Glomerular visceral epithelial cell (primary cell): ENCODE results near the gene CRACR2B.
A peak's percentile ranks its signal among the peaks of the same experiment; 100 is the strongest.

Experiments used
- DNase-seq: peaks from one replicate; pipeline ENCODE4 v3.0.0-alpha.2; 2016; ENCODE audit errors: extremely low spot score

The CRACR2B gene

DNA sequence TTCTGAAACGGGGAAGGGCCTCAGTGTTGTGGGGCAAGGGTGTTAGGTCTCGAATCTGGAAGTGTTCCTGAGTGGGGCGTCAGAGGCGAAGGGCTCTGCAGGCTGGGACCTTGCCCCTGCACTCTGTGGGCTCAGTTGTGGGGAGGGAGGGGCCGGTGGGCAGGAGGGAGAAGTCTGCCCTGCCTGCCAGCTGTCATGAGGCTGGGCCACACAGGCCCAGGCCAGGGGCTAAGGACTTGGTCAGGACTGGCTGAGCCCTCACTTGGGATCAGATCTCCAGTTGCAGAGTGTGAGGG lies at the start of gene CRACR2B:
Gene CRACR2B, plus strand, starts transcription at position 23 of the 296 bp plus-strand sequence. CDS start 689 bp downstream, outside the sequence.
- no peak for DNase-seq

DNA sequence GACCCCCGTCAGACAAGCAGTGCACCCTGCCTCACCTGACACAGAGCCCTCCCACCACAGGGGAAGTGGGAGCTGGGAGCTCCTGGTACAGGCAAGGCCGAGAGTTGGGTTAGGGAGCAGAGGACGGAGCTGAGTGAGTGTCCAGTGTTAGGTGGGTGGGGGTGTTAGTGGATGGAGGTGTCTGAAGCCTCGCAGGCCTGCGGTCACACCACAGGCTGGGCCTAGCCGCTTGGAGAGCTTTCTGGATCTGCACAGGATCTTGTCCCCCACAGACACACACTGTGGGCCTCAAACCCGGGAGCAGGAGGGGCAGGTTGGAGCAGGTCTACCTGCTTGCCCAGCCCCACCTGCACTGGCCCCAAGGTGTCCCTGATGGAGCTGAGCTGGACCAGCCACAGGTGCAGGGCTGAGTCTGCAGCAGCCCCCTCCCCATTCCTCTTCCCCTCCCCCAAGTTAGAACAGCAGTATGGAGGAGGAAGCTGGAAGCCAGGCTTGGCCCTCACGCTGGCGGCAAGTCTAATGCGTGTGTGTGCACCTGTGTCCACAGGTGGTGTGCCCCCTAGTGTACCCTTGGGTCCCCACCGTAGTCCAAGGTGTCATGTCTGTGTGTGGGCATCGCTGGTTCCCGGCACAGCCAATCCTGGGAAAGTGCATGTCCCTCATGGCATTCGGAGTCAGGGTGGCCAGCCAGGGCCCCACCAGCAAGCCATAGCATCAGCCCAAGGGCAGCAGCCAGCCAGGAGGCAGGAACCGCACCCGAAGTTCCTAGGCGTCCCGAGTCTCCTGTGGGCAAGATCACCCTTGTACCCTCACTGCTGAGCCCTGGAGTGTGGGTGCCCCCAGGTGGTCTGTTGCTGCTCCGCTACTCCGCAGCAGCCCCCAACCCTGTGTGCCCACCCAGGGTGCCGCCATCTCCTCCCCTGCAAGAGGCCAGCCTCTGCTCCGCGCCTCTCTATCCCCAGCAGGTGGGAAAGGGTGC lies 48.5 kb upstream of the CRACR2B start:
- no peak for DNase-seq

DNA sequence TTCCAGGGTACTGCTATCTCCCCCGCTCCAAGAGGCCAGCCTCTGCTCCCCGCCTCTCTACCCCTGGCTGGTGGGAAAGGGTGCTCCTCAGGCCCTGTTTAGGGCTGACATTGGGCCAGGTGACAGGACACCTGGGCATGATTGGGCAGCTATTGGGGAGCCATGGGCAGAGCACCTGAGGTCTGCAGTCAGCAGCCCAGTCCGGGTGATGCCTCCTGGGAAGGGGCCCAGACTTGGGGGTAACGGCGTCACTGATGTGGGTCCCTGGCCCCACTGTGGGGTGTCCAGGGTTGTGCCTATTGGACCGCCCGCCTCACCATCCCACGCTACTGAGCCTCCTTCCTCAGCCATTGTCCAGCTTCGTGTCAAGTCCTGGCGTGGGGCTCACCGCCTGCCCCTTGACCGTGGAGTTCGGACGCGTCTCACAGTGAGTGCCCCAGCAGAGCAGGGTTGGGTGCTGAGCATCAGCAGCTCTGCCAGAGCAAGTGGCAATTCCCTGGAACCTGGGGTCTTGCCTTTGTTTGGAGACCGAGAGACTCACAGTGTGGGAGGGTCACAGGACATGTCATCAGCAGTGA lies 47.7 kb upstream of the CRACR2B start:
- no peak for DNase-seq

DNA sequence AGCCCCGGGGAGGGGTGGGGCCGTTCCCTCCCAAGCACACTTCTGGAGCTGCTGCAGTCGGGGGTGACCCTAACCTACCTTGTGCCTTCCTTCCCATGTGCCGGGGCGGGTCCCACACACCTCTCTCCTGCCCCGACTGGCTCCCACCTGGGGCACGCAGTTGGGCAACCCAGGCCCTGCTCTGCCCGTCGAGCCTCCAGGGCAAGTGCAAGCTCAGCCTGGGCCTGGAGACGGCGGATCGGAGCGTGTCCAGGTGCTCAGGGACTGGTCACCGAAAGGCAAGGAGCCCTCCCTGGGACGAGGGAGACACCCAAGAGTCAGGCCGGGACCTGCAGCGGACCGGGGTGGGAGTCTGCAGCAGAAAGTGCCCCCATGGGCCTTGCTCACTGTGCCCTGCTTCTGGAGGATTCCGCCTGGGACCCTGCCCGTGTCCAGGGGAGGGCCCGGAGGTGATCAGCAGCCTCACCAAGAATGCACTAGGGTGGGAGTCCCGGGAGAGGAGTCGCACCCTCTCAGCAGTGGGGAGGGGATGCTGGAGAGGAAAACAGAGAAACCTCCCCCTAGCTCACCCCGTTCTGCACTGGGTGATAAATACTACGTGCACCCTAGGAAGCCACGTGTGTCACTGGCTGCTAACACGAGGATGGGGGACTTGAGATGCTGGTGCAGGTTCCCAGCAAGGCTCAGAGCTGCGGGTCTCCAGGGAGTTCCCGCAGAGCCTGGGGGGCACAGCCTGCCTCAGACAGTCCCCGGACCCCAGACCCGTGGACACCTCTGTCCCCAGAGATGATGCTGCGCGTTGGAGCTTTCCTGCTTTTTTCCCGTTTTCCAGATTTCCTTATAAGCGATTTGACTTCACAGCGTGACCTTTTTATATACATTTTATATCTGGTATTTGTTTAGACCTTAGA lies 45.2 kb upstream of the CRACR2B start:
- DNase-seq: no peak

DNA sequence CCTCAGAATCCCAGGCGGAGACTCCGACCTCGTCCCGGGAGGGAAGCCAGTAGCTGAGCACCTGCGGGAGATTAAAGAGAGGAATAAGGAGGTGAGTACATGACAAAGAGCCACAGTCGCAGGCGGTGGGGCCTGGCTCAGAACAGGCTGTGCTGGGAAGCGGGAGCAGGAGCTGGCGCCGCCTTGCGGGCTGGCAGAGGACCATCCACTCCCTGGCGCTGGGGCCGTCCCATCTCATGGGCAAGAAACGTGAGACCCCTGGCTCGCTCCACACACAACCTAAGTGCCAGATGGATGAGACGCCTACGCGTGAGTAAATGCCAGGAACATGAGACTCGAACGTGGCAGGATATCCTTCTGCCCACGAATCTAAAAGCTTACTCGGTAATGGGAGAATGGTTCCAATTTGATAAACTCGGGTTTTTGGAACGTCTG lies 44.1 kb upstream of the CRACR2B start:
- DNase-seq: peak; percentile 69

DNA sequence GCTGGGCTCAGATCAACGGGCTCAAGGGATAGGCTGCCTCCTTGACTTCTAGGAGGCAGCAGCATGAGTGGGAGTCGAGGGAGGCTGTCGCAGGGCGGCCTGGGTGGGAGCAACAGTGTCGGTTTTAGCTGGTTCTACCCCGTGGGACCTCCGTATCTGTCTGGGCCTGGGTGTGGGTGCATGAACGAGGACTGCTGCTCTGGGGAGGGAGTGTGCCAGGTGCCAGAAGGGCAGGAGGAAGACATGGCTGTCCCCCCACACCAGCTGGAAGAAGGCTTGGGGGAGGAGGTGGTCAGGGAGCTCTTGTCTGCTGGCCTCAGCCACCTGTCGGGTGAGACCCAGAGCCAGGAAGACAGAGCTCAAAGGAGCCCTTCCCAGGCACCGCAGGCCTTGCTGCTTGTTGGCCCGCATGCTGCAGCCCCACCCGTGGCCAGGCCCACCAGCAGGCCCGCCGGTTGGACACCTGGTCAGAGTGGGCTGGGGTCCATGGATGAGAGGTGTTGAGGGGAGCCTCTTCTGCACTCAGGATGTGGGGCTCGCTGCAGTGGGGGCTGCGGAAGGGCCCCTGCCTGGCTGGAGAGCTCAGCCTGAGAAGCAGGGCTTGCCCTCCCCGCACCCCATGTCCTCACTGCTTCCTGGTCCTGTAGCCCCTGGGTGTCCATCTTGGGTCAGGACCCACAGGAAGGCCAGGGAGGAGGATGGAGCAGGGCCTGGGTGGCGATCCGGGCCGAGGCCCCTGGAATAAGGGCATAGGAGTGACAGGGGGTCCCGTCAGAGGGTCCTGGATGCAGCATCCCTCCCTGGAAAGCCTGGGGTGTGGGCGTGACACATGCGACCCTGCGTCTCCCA lies 41.3 kb upstream of the CRACR2B start:
- no peak for DNase-seq

DNA sequence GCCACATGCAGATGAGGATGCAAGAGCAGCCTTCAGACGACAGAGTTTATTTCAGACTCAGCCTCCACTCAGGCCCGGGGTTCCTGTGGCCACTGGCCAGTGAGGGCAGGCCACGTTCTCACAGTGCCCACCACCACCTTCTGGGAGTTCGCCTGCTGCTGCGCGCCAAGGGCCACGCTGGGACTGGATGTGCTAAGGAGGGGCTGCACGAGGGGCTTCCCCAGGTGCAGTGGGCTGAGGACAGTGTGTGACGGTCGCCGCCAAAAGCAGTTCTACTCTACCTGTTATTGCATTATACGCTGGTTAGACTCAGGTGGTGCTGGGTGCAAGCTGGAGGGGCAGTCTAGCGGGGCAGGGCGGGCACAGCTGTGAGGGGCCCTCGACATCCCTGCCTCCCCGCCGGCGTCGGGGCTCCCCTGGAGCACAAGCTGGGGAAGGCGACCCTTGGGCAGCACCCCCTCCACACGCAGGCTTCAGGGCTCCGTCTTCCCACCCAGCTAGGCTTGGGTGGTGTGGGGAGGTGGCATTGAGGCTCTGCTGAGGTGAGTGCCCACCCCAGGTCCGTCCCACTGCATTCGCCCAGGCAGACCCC lies 40.5 kb upstream of the CRACR2B start:
- DNase-seq: no peak

DNA sequence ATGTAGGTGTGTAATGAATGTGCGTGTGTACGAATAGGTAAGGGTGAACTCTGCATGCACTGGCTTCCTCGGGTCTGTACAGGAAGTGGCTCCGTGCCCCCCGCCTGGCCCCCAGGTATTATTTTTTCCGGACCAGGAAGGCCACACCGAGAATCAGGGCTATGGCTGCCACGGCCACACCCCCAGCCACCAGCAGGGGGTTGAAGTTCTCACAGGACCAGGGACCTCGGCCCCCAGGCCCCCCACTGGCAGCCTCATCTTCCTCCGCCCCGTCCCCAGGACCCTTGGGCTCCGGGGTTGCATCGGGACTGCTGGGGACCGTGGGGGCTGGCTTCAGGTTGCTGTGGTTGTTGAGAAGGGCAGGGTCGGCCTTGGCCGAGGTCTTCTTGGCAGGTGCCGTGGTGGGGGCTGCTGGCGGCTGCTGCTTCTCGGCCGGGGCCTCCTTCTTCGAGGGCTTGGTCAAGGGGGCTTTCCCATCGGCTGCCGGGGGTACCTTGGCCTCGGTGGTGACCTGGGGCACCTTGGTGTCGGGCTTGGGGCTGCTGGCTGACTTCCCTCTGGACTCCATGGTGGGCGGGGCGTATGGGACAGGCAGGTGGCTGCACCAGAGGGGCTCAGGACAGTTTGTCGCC lies 39.6 kb upstream of the CRACR2B start:
- DNase-seq: no peak

DNA sequence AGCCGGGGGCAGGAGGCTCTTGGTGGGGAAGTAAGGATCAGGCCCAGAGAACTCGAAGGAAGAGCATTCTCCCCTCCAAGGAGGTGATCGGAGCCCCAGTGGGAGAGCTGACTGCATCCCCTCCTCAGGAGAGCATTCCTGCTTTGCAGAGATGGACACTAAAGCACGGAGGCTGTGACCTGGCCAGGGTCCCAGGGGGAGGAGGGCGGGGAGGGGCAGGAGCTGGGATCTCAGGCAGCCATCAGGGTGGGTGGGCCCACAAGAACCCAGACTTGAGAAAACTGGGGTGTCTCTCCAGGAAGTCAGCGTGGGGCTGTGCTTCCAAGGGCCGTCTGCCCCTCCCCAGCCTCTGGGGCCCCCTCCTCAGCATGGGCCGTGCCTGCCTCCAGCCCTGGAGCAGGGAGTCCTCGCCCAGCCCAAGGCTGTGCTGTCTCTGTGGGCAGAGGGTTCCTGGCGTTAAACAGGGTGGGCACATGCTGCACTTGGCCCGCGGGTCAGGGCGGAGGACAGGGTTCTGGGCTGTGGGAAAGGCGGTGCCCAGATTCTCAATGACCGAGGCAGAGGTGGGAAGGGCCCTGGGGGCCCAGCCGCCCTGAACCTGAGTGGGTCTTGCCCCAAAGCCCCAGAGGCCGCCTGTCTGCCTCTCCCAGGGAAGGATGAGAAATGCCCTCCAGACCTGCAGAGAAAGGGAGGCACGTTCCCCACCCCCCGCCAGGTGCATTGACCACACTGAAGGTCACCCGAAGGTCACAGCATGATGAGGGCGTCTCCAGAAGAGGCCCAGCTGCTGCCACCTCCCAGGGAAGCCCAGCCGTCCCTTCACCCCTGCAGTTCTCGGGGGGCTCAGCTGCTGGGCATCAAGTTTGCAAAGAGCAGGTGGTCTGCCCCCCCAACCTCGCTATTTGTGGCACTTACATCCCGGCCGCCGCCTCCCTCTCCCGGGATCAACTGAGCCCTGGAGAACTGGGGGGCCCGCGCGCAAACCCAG lies 38.5 kb upstream of the CRACR2B start:
- no peak for DNase-seq

DNA sequence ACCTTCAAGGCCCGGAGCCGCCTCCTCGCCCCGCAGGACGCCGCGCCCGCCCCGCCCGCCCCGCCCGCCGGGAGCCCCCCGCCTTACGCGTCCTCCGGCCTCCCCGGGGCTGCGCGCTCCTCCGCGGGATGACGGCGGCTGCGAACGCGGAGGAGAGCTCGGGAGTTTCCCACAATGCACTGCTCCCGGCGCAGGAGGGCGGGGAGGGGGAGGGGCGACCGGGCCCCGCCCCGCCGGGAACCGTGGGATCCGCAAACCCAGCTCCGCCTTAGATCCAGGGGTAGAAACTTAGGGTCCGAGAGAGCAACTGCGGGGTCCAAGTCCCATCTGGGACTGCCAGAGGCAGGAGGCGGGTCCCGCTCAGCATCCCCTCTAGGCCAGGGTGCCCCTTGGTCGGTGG lies 37.8 kb upstream of the CRACR2B start, which contains the start of gene CEND1:
Gene CEND1, minus strand, starts transcription at position 148 of the 400 bp plus-strand sequence. CDS start 1,514 bp downstream, outside the sequence.
- no peak for DNase-seq

DNA sequence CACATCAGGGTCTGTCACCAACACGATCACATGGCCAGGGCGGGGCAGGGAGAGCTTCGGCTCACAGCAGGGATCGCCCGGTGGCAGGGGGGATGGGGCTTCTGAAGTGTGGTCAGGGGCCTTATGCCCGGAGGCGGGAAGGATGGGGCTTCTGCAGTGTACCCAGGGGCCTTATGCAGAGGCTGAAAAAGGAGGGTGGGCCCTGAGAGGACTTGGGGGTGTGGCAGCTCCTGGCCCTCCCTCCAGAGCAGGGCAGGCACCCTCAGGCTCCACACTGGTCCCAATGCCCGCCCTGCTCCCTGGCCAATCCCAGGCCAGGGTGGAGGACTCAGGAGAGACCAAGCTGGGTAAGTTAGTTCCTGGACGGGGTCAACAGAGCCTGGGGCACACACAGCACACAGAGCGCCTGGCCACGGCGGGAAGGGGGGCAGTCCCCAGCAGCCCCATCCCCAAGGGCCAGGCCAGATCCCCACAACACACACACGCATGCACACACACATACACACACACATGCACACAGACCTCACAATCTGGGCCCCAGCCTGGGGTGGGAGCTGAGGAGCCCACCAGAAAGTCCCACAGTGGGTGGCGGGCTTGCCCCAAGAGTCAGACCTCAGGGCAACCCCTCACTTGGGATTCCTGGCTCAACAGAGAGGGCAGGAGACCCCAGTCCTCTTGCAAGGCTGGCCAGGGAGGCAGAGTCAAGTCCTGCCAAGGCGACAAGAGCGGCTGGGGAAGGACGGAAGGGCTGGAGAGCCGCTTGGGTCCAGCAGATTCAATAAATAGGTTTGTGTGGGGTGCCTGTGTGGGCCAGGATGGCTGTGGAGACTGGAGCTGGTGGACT lies 36.8 kb upstream of the CRACR2B start:
- DNase-seq: no peak

DNA sequence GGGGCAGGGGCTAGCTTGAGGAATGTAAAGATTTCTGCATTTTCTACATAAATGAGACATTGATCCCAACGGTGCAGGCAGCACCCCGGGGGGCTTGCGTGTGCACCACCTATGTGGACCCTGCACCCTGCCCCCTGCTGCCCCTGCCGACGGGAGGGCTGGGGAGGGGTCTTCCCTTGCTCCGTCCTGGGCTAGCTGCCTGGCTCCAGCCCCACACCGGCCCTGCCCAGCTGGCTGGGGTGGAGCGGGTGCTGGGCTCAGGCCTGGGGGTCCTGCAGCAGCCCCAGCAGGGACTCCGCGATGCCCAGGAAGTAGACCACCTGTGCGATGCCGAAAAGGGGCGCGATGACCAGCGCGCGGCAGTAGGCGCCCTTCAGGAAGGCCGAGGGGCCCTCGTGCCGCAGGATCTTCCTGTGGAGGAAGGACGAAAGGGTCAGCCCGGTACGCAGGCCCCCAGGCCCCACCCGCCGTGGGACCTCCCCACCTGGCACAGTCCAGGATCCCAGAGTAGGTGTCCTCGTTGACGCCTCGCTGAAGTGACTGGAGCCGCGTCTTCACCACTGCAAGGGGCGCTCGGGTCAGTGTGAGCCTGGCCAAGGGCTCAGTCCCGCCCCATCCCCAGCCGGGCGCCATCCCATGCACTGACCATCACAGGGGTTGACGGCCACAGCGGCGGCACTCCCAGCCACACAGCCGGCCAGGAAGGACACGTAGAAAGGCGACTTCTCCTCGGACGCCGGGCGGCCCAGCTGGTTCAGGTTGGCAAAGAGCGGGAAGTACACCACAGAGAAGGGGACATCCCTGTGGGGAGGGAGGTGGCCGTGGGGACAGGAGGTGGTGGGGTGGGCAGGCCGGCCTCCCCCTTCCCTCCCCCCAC lies 35.8 kb upstream of the CRACR2B start:
- no peak for DNase-seq

DNA sequence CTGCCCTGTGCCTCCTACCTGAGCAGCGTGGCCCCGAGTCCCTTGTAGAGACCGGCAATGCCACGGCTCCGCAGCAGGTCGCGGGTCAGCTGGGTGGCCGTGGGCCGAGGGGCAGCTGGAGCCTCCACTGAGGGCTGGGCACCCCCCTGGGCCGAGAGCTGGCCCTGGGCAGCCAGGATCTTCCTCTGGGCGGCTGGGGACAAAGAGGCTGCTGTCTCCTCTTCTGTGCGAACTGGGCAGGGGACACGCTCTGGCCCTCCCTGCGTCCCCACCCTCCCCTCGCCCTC lies 35.2 kb upstream of the CRACR2B start:
- DNase-seq: no peak

DNA sequence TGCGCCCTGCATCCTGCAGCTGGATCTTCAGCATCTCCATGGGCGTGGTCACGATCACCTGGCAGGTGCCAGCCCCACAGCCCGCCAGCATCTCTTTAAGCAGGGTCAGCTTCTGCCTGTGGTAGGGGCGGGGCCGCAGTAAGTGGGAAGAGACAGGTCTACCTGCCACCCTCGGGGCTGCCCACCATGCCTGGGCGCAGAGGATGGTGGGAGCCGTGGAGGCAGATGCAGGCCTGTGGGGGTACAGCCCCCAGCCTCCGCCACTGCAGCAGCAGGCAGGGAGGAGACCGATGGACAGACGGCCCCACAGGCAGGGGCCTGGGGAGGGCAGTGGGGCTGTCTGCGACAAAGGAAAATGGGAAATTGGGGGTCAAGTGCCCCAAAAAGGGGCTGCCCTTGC lies 34.8 kb upstream of the CRACR2B start:
- no peak for DNase-seq

DNA sequence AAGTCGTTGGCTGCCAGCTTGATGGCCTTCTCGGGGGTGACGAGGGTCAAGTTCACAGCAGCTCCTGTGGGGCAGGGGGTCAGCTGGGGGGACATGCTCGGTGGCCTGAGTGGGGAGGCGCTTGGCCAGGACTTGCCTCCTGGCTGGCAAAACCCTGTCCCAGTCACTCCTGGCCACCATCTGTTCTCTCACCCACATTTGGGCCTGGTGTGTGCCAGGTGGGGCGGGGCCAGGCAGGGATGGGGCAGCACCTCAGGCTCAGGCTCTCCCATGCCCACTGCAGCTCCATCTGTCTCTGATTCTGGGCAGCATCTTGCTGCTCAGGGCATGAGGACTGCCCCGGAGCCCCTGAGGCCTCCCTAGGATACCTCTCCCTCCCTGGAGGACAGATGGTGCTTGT lies 34.2 kb upstream of the CRACR2B start:
- no peak for DNase-seq

DNA sequence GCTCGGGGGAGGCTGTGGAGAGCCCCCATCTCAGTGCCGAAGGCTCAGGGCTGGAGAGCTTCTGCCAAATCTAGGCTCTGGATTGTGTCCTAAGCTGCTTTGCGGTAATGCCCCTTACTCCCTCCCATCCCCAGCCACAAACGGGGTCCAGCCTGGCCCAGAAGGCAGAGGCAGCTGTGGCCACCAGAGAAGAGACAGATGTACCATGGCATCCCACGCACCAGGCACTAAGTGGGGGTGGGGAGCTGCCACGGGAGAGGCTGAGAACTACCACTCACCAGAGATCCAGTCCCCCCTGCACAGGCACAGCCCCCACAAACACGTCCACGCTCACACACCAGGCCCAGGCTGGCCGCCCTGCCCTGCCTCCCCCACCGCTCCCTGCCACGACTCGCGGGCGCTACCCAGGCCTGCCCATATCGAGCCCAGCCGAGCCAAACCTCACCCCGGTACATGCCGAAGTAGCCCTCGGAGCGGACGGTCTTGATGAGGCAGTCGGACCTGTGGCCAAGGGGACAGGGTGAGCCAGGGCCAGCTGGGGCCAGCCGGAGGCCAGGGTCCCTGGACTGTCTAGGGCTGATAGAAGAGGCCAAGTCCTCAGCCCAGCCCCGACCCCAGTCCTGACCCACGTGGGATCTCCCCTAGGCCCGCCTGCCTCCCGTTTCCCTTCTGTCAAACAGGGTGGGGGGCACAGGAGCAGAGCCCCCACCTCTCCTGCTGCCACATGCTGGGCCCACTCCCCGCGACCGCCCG lies 33.5 kb upstream of the CRACR2B start:
- no peak for DNase-seq
